ENCODE data around the gene TMEM132C.

GRCh38 chr12:128455851-128456250 is 188.9 kb downstream of the TMEM132C start:
- TF ChIP-seq POLR2A (IDR thresholded peaks at IDR 0.05; ENCODE audit: low read depth, low read length) (no peak), POLR2AphosphoS5 (IDR thresholded peaks at IDR 0.05; ENCODE audit: low read depth, low read length) (no peak), TAF1 (IDR thresholded peaks at IDR 0.05; ENCODE audit: low read depth, low read length) (no peak), POU2F2 (IDR thresholded peaks at IDR 0.05; ENCODE audit: low read depth, low read length) (no peak)
